IPS-11a (cell line): ENCODE measurements around the gene ASIC1.

Experiments used
- H3K4me3 ChIP-seq: one replicate; pipeline ENCODE4 v1.5.1; 2013; ENCODE audit warnings: low read depth, low read length, control low read depth

The ASIC1 gene

DNA sequence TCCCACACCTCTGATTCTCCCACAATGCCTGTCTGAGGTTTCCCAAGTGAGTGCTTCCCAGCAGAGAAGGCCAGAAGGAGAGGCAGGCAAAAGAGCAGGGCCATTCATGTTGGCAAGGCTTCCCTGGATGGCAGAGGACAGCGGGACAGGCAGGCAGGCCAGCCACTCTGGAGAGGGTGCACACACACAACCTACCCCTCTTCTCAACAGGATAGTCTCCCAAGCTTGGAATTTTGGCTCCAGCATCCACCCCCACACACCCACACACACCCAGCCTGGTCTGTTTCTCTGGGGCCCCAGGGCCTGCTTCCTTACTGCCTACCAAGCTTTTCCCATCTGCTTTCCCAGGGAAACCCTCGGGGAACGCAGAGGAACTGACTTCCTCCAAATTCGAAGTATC is 16.7 kb upstream of the ASIC1 start:
- no peak overlapping the region for H3K4me3 ChIP-seq

- no peak overlapping the region for H3K4me3 ChIP-seq
Measured at GRCh38 chr12:50041062-50041860, 16.1 kb upstream of the ASIC1 start.

- no peak overlapping the region for H3K4me3 ChIP-seq
Measured at GRCh38 chr12:50041962-50042361, 15.4 kb upstream of the ASIC1 start.

GRCh38 chr12:50042693-50043092 is 14.7 kb upstream of the ASIC1 start:
- no peak overlapping the region for H3K4me3 ChIP-seq

- H3K4me3 ChIP-seq = no peak overlapping the region
Measured at GRCh38 chr12:50043308-50043707, 14.1 kb upstream of the ASIC1 start.

- H3K4me3 ChIP-seq = no peak overlapping the region
Measured at GRCh38 chr12:50043854-50044253, 13.5 kb upstream of the ASIC1 start.

DNA sequence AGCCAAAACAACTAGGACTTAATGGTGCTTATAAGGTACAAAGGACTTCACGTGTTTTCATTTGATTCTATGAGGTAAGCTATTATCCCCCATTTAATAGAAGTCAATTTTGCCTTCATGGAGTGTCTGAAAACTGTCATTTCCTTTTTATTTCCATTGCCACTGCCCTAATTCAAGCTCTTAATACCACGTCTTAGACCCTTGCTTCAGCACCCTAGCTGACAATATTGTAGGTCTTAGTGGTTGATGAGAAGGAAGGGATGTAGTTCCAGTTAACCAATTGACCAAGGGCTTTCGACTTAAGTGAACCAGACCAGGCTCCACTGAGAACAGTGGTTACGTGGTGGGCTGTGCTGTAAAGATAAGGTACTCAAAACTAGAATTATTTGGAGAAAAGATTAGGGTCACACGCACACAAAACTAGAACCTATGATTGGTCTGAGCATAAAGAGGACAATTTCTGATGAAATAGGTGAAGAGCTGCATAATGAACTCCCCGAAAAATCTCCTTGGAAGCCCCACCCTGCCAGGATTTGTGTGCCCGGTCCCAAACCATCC is 9.6 kb upstream of the ASIC1 start:
- no peak overlapping the region for H3K4me3 ChIP-seq

- H3K4me3 ChIP-seq = no peak overlapping the region
Measured at GRCh38 chr12:50049254-50050118, 7.9 kb upstream of the ASIC1 start.

DNA sequence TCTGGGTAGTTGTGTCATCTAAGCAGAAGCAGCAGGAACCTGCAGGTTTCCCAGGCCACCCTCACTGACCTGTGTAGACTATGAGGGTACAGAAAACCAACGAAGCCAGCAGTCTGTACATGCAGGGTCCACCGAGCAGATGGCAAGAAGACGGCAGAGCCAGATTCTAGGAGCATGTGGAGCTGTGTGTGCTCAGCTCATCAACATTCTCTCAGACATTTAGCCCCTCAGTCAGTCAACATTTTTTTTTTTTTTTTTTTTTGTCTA is 7.3 kb upstream of the ASIC1 start:
- peak overlapping the region; percentile 31 for H3K4me3 ChIP-seq

- peak overlapping the region; percentile 31 for H3K4me3 ChIP-seq
Measured at GRCh38 chr12:50050410-50051098, 6.8 kb upstream of the ASIC1 start.

DNA sequence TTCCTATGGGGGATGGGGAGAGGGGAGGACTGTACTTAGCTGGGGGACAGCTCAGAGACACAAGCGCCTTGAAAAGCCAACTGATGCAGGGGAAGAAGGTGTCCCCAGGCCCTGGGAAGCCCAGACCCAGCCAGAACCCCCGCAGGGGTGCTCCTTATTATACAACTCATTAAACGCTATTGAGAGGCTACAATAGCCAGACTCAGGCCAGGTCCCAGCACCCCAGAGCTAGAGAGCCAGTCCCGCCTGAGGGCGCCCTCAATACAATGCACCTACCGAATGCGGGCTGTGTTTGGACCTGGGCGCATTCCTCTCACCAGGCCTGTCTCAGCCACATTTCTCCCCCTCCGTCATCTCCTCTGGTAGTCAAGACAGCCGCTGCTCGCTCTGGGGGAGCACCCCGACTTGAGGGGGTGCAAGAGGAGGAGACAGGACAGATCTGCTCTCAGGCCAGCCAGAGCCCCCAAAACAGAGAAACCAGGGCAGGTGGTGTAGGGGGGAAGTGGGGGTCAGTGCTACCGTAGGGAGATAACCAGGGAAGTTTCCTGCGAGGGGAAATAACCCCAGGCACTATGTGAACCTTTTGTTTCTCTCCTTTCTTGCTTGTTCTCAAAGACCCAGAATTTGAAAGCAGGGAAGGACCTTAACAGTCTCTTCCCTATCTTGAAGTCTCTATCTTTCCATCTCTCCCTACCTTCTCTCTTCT is 6.1 kb upstream of the ASIC1 start:
- peak overlapping the region; percentile 8 for H3K4me3 ChIP-seq

- H3K4me3 ChIP-seq = no peak overlapping the region
Measured at GRCh38 chr12:50052544-50052943, 4.9 kb upstream of the ASIC1 start.

- no peak overlapping the region for H3K4me3 ChIP-seq
Measured at GRCh38 chr12:50052964-50053363, 4.4 kb upstream of the ASIC1 start.

DNA sequence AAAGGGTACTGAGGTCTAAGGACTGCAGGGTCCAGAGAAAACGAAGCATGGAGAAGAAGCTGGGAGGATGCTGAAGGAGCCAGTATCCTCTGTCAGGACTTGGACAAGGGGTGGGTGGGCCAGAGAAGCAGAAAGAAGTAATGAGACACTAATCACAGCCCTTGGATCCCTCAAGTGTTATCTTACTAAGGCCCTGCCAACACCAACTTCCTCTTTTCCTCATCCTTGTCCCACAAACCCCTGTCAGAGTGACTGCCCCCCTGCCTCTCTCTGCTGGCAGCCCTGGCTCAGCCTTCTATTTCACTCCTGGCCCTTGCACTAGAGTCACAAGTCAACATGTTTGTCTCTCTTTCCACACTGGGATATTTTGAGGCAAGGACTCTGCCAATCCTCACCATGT is 3.8 kb upstream of the ASIC1 start:
- no peak overlapping the region for H3K4me3 ChIP-seq

- H3K4me3 ChIP-seq = no peak overlapping the region
Measured at GRCh38 chr12:50055831-50056638, 1.4 kb upstream of the ASIC1 start.

DNA sequence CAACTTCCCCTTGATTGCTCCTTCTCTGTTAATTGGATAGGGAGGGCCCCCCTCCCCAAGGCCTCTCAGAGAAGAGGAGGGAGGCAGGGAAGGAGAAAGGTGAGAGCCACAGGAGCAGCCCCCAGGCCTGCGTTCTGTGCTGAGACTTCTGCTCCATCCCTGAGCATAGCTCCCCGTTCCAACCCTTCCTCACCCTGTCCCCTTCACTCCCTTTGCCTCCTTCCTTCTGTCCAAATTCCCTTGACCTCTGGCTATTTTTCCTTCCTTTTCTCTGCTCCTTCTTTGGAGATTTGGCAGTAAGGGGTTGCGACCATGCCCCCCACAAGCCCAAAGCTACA is 788 bp upstream of the ASIC1 start:
- peak overlapping the region; percentile 61 for H3K4me3 ChIP-seq

- H3K4me3 ChIP-seq = peak overlapping the region; percentile 61
Measured at GRCh38 chr12:50057896-50058670, 687 bp downstream of the ASIC1 start.

GRCh38 chr12:50058743-50059312 is 1.4 kb downstream of the ASIC1 start:
- no peak overlapping the region for H3K4me3 ChIP-seq
